ENCODE measurements around the gene PURA.

DNA sequence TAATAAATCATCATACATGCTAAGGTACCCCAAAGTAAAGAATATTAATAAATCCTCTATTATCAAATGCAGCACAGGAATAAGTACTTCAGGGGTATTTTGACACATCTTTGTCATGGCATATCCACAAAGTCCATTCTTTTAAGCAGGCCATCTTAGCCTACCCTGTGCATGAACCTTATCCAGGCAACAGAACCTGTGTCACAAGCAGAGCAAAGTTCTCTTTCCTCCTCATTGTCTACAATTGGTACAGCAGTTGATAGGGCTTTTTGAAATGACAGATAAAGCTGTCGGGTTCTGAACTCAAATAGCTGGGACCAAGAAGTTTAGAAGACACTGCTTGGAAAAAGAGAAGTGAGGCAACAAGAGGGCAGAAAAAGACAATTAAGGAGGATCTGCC lies 30.8 kb upstream of the PURA start:
- TF ChIP-seq, protein P1, sequence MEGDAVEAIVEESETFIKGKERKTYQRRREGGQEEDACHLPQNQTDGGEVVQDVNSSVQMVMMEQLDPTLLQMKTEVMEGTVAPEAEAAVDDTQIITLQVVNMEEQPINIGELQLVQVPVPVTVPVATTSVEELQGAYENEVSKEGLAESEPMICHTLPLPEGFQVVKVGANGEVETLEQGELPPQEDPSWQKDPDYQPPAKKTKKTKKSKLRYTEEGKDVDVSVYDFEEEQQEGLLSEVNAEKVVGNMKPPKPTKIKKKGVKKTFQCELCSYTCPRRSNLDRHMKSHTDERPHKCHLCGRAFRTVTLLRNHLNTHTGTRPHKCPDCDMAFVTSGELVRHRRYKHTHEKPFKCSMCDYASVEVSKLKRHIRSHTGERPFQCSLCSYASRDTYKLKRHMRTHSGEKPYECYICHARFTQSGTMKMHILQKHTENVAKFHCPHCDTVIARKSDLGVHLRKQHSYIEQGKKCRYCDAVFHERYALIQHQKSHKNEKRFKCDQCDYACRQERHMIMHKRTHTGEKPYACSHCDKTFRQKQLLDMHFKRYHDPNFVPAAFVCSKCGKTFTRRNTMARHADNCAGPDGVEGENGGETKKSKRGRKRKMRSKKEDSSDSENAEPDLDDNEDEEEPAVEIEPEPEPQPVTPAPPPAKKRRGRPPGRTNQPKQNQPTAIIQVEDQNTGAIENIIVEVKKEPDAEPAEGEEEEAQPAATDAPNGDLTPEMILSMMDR (conservative IDR thresholded peaks at IDR 0.05; ENCODE audit: low read depth, low read length) = no peak
- TF ChIP-seq POLR2A (IDR thresholded peaks at IDR 0.05; ENCODE audit: low read depth, low read length) (no peak), RFX5 (IDR thresholded peaks at IDR 0.05; ENCODE audit: low read depth, low read length) (no peak), MAZ (IDR thresholded peaks at IDR 0.05; ENCODE audit: borderline replicate concordance, low read depth, low read length) (no peak), NFE2L2 (IDR thresholded peaks at IDR 0.05; ENCODE audit: low read depth, low read length) (no peak), MAFK (IDR thresholded peaks at IDR 0.05; ENCODE audit: low read depth, low read length) (no peak), RCOR1 (IDR thresholded peaks at IDR 0.05; ENCODE audit: insufficient replicate concordance, low read length) (no peak), BHLHE40 (IDR thresholded peaks at IDR 0.05; ENCODE audit: low read depth, low read length) (no peak), MXI1 (IDR thresholded peaks at IDR 0.05; ENCODE audit: borderline replicate concordance, low read depth, low read length) (no peak), CEBPB (IDR thresholded peaks at IDR 0.05; ENCODE audit: low read depth, low read length) (no peak)
- TF ChIP-seq, protein P2, sequence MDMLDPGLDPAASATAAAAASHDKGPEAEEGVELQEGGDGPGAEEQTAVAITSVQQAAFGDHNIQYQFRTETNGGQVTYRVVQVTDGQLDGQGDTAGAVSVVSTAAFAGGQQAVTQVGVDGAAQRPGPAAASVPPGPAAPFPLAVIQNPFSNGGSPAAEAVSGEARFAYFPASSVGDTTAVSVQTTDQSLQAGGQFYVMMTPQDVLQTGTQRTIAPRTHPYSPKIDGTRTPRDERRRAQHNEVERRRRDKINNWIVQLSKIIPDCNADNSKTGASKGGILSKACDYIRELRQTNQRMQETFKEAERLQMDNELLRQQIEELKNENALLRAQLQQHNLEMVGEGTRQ (IDR thresholded peaks at IDR 0.05; ENCODE audit: low read depth, low read length) = no peak
